HepG2 (cell line): Measurements from ENCODE around the gene ADAMTS2.

Experiments used
- ERF ChIP-seq: IDR thresholded peaks from 2 replicates; pipeline ENCODE4 v1.6.1; 2018; ENCODE audit warnings: missing biosample characterization, missing genetic modification reagents
- HES4 ChIP-seq: sonication (generic); formaldehyde crosslinking; IDR thresholded peaks from 2 replicates; pipeline ENCODE4 v1.9.0; 2021; ENCODE audit warnings: mild to moderate bottlenecking, missing genetic modification reagents, borderline replicate concordance
- RXRA ChIP-seq: sonication (generic); formaldehyde crosslinking; IDR thresholded peaks from 2 replicates; pipeline ENCODE4 v1.5.1; 2020; ENCODE audit warnings: missing genetic modification reagents
- ZNF205 ChIP-seq: IDR thresholded peaks from 2 replicates; pipeline ENCODE4 v1.6.1; 2018; ENCODE audit warnings: missing biosample characterization, missing genetic modification reagents
- ZNF496 ChIP-seq: sonication (generic); formaldehyde crosslinking; IDR thresholded peaks from 2 replicates; pipeline ENCODE4 v1.8.1; 2023; ENCODE audit warnings: mild to moderate bottlenecking, moderate library complexity, missing genetic modification reagents; ENCODE audit not compliant: insufficient replicate concordance
- TF ChIP-seq, protein P1 (sequence below), 2 experiments: IDR thresholded peaks; 2 replicates each; pipeline ENCODE4 v1.6.1; 2011 to 2012; ENCODE audit warnings: low read length in 2 of 2, borderline replicate concordance in 1 of 2, low read depth in 1 of 2, mild to moderate bottlenecking in 1 of 2, moderate library complexity in 1 of 2

GRCh38 chr5:179149278-179149677 is 196.0 kb downstream of the ADAMTS2 start:
- TF ChIP-seq HES4 (CRISPR knock-in tag) (no peak), ZNF205 (CRISPR knock-in tag) (no peak), ERF (no peak), ZNF496 (CRISPR knock-in tag) (no peak), RXRA (no peak)
- TF ChIP-seq, protein P1, sequence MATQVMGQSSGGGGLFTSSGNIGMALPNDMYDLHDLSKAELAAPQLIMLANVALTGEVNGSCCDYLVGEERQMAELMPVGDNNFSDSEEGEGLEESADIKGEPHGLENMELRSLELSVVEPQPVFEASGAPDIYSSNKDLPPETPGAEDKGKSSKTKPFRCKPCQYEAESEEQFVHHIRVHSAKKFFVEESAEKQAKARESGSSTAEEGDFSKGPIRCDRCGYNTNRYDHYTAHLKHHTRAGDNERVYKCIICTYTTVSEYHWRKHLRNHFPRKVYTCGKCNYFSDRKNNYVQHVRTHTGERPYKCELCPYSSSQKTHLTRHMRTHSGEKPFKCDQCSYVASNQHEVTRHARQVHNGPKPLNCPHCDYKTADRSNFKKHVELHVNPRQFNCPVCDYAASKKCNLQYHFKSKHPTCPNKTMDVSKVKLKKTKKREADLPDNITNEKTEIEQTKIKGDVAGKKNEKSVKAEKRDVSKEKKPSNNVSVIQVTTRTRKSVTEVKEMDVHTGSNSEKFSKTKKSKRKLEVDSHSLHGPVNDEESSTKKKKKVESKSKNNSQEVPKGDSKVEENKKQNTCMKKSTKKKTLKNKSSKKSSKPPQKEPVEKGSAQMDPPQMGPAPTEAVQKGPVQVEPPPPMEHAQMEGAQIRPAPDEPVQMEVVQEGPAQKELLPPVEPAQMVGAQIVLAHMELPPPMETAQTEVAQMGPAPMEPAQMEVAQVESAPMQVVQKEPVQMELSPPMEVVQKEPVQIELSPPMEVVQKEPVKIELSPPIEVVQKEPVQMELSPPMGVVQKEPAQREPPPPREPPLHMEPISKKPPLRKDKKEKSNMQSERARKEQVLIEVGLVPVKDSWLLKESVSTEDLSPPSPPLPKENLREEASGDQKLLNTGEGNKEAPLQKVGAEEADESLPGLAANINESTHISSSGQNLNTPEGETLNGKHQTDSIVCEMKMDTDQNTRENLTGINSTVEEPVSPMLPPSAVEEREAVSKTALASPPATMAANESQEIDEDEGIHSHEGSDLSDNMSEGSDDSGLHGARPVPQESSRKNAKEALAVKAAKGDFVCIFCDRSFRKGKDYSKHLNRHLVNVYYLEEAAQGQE (IDR thresholded peaks at IDR 0.05; ENCODE audit: borderline replicate concordance in 1 of 2, low read depth in 1 of 2, low read length in 2 of 2): no peak
